SK-N-SH treated with all-trans-retinoic acid at 6 μM for 48 hours (cell line): Measurements from ENCODE around the gene CIZ1.
A peak's percentile ranks its signal among the peaks of the same experiment; 100 is the strongest.

Experiments
- ATAC-seq: fragments of 200-7000 bp; cut with Tn5 transposase; 3 replicates; pipeline ENCODE4 v1.9.1; 2020; ENCODE audit warnings: mild to moderate bottlenecking, moderate library complexity
- ARNTL ChIP-seq: fragments of 450-650 bp; formaldehyde crosslinking; IDR thresholded peaks from 2 replicates; pipeline ENCODE4 v1.5.0; 2020; ENCODE audit warnings: low read depth, mild to moderate bottlenecking, moderate library complexity, borderline replicate concordance
- BACH2 ChIP-seq: fragments of 250-450 bp; sonication (Bioruptor Pico); IDR thresholded peaks from 2 replicates; pipeline ENCODE4 v1.9.0; 2021; ENCODE audit warnings: mild to moderate bottlenecking, borderline replicate concordance
- CREB5 ChIP-seq: fragments of 250-450 bp; sonication (Bioruptor Pico); IDR thresholded peaks from 2 replicates; pipeline ENCODE4 v1.5.1; 2020; ENCODE audit warnings: low read depth, mild to moderate bottlenecking, moderate library complexity
- CSDC2 ChIP-seq: fragments of 250-450 bp; sonication (Bioruptor Pico); IDR thresholded peaks from 2 replicates; pipeline ENCODE4 v1.5.0; 2020; ENCODE audit warnings: mild to moderate bottlenecking, moderate library complexity
- CSRNP3 ChIP-seq: fragments of 250-450 bp; sonication (Bioruptor Pico); IDR thresholded peaks from 2 replicates; pipeline ENCODE4 v1.5.1; 2021; ENCODE audit warnings: mild to moderate bottlenecking, moderate library complexity
- ESRRG ChIP-seq: fragments of 250-450 bp; sonication (Bioruptor Pico); IDR thresholded peaks from 2 replicates; pipeline ENCODE4 v1.6.1; 2021; ENCODE audit warnings: mild to moderate bottlenecking
- GLIS3 ChIP-seq: fragments of 250-450 bp; sonication (Bioruptor Pico); IDR thresholded peaks from 2 replicates; pipeline ENCODE4 v1.5.0; 2020; ENCODE audit warnings: mild to moderate bottlenecking, moderate library complexity
- ISL1 ChIP-seq: fragments of 250-450 bp; sonication (Bioruptor Pico); IDR thresholded peaks from 2 replicates; pipeline ENCODE4 v2.1.2; 2022; ENCODE audit warnings: mild to moderate bottlenecking, moderate library complexity
- OSR1 ChIP-seq: fragments of 250-450 bp; sonication (Bioruptor Pico); IDR thresholded peaks from 2 replicates; pipeline ENCODE4 v1.8.0; 2022; ENCODE audit warnings: moderate library complexity, mild to moderate bottlenecking, inconsistent platforms
- PPARA ChIP-seq: fragments of 250-450 bp; sonication (Bioruptor Pico); IDR thresholded peaks from 2 replicates; pipeline ENCODE4 v1.5.0; 2020; ENCODE audit warnings: mild to moderate bottlenecking, borderline replicate concordance
- RARB ChIP-seq: fragments of 250-450 bp; sonication (Bioruptor Pico); IDR thresholded peaks from 2 replicates; pipeline ENCODE4 v1.8.0; 2021; ENCODE audit warnings: mild to moderate bottlenecking, moderate library complexity
- SNAI2 ChIP-seq: fragments of 250-450 bp; sonication (Bioruptor Pico); IDR thresholded peaks from 2 replicates; pipeline ENCODE4 v1.5.0; 2020; ENCODE audit warnings: mild to moderate bottlenecking, moderate library complexity
- TCF4 ChIP-seq: fragments of 250-450 bp; sonication (Bioruptor Pico); IDR thresholded peaks from 2 replicates; pipeline ENCODE4 v1.8.0; 2021; ENCODE audit warnings: mild to moderate bottlenecking, moderate library complexity, borderline replicate concordance
- TOX ChIP-seq: fragments of 250-450 bp; sonication (Bioruptor Pico); IDR thresholded peaks from 2 replicates; pipeline ENCODE4 v1.8.0; 2021; ENCODE audit warnings: mild to moderate bottlenecking, moderate library complexity, borderline replicate concordance
- TSHZ2 ChIP-seq: fragments of 250-450 bp; sonication (Bioruptor Pico); IDR thresholded peaks from 2 replicates; pipeline ENCODE4 v1.5.0; 2020; ENCODE audit warnings: mild to moderate bottlenecking, moderate library complexity
- ZC3H10 ChIP-seq: fragments of 250-450 bp; sonication (Bioruptor Pico); IDR thresholded peaks from 2 replicates; pipeline ENCODE4 v1.5.1; 2021; ENCODE audit warnings: mild to moderate bottlenecking, moderate library complexity
- ZFP3 ChIP-seq: fragments of 250-450 bp; sonication (Bioruptor Pico); IDR thresholded peaks from 2 replicates; pipeline ENCODE4 v1.5.0; 2020; ENCODE audit warnings: mild to moderate bottlenecking, moderate library complexity
- ZFP30 ChIP-seq: fragments of 450-650 bp; formaldehyde crosslinking; IDR thresholded peaks from 2 replicates; pipeline ENCODE4 v1.5.0; 2022; ENCODE audit warnings: mild to moderate bottlenecking, moderate library complexity
- ZNF565 ChIP-seq: fragments of 450-650 bp; formaldehyde crosslinking; conservative IDR thresholded peaks from 2 replicates; pipeline ENCODE4 v1.5.0; 2020; ENCODE audit warnings: low read depth, mild to moderate bottlenecking, moderate library complexity
- ZNF8 ChIP-seq: fragments of 450-650 bp; formaldehyde crosslinking; IDR thresholded peaks from 2 replicates; pipeline ENCODE4 v1.5.0; 2020; ENCODE audit warnings: mild to moderate bottlenecking, moderate library complexity

The CIZ1 gene

GRCh38 chr9:128180001-128180400 is 11.4 kb downstream of the CIZ1 start:
- ATAC-seq: no peak
- TF ChIP-seq ZNF8 (CRISPR knock-in tag): no peak
- TF ChIP-seq TSHZ2 (CRISPR knock-in tag): no peak
- TF ChIP-seq RARB (CRISPR knock-in tag): no peak

GRCh38 chr9:128178806-128179431 is 12.5 kb downstream of the CIZ1 start:
- no peak for ATAC-seq
- TF ChIP-seq ZNF565 (CRISPR knock-in tag) (no peak), TCF4 (CRISPR knock-in tag) (no peak), ZC3H10 (no peak), TSHZ2 (CRISPR knock-in tag) (no peak), OSR1 (no peak), CSDC2 (CRISPR knock-in tag) (no peak), TOX (CRISPR knock-in tag) (no peak), ESRRG (CRISPR knock-in tag) (no peak), CREB5 (no peak), BACH2 (CRISPR knock-in tag) (no peak), ISL1 (no peak), CSRNP3 (CRISPR knock-in tag) (no peak), ZFP30 (CRISPR knock-in tag) (no peak), GLIS3 (CRISPR knock-in tag) (no peak), ARNTL (CRISPR knock-in tag) (no peak), RARB (CRISPR knock-in tag) (no peak)

GRCh38 chr9:128175726-128176125 is 15.6 kb downstream of the CIZ1 start:
- ATAC-seq: peak; percentile 36
- no peak for TF ChIP-seq SNAI2 (CRISPR knock-in tag)
- TF ChIP-seq OSR1: no peak
- no peak for TF ChIP-seq ARNTL (CRISPR knock-in tag)
- TF ChIP-seq PPARA (CRISPR knock-in tag): no peak

- peak; percentile 78 for ATAC-seq
- TF ChIP-seq SNAI2 (CRISPR knock-in tag) (no peak), RARB (CRISPR knock-in tag) (no peak), ISL1 (no peak), TSHZ2 (CRISPR knock-in tag) (no peak), ZFP3 (CRISPR knock-in tag) (no peak), ARNTL (CRISPR knock-in tag) (no peak), OSR1 (no peak), TCF4 (CRISPR knock-in tag) (no peak), TOX (CRISPR knock-in tag) (no peak), CSRNP3 (CRISPR knock-in tag) (no peak), CSDC2 (CRISPR knock-in tag) (no peak), ZC3H10 (no peak)
These were observed 16.2 kb downstream of the CIZ1 start for GRCh38 chr9:128175102-128175563.
